GM12801 (cell line): ENCODE results near the gene PHLDB3.

Experiments used
- CTCF ChIP-seq: IDR thresholded peaks from one replicate; pipeline ENCODE4 v1.5.1; 2011; ENCODE audit warnings: control low read depth; ENCODE audit not compliant: insufficient read length; ENCODE audit errors: extremely low read depth

The PHLDB3 gene

GRCh38 chr19:43455321-43456113 is 49.0 kb downstream of the PHLDB3 start:
- no peak for TF ChIP-seq CTCF

GRCh38 chr19:43454031-43454430 is 50.5 kb downstream of the PHLDB3 start:
- TF ChIP-seq CTCF, result no peak

- TF ChIP-seq CTCF, result no peak
These were observed 52.0 kb downstream of the PHLDB3 start for GRCh38 chr19:43452582-43452981.

- TF ChIP-seq CTCF, result no peak
These were observed 54.0 kb downstream of the PHLDB3 start for GRCh38 chr19:43450545-43450997.

GRCh38 chr19:43447655-43448054 is 56.9 kb downstream of the PHLDB3 start:
- no peak for TF ChIP-seq CTCF

- TF ChIP-seq CTCF, result no peak
These were observed 57.6 kb downstream of the PHLDB3 start for GRCh38 chr19:43446746-43447489.

GRCh38 chr19:43445426-43445825 is 59.1 kb downstream of the PHLDB3 start:
- TF ChIP-seq CTCF, result no peak
